Measurements from ENCODE around the gene SETD7.

The SETD7 gene

DNA sequence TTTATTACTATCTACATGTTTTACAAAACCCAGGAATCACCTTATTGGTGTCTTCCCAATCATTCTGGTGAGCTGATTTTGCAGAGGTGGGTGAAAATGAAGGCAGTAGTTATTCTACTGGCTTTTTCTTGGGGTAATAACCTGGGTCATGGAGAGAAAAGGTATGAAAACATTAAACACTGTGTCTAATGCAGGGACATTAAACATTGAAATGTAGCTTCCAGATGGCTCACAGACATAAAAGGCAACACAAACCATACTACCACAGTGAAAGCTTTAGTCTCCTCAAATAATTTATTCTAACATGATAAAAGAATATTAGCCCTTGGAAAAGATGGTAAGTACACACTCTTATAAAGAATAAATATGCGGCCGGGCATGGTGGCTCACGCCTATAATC, 8.0 kb downstream of the SETD7 start:
- no peak for DNase-seq

DNA sequence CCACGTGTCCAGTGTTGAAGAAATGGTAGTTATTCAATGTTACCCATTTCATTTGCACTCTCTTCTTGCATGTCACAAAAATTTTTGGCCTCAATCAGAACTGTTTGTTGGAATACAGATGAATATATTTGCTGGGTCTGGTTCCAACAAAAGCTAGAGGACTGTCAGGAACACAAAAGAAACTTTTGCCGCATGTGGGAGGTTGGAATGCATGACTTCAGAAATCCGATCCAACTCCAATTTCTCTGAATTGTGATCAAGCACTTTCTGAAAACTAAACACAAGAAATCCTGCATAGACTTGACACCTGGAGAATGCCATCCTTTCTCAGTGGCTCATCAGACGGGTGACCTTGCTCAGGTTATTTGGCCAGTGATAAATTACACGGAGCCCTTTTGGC, 15.4 kb downstream of the SETD7 start:
- DNase-seq, result no peak

GRCh38 chr4:139540161-139540560, 15.9 kb downstream of the SETD7 start:
- no peak for DNase-seq

DNA sequence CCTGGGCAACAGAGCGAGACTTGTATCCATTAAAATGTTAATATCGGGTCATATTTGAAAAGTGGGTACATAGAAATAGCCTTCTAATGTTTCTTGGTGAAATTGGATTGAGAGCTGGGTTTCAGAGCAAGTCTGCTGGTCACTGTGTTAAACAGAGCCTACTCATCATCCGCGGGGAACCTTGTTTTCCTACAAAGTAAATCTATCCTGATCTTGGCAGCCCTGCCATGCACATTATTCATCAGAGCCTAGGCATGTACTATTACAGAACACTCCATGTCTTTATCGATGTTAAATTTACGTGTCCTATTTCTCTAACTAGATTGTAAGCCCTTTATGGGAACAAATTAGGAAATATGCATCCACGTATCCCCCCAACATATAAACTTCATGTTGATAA, 18.7 kb downstream of the SETD7 start:
- DNase-seq, result no peak

DNA sequence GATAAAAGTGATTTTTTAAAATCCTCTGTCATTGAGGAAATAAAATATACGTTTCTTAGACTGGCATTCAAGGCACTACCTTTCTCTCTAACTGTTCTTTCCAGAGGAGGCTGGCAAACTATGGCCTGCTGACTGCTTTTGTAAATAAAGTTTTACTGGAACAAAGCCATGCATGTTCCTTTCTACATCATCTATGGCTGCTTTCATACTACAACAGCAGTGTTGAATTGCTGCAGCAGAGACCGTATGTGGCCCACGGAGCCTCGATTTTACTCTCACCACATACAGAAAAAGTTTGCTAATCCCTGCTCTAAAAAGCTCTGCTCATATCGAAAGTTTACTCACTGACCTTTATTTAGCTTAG, 20.2 kb downstream of the SETD7 start:
- no peak for DNase-seq

- no peak for DNase-seq
Measured at GRCh38 chr4:139535228-139535870, 20.7 kb downstream of the SETD7 start.

- no peak for DNase-seq
Measured at GRCh38 chr4:139534287-139534950, 21.6 kb downstream of the SETD7 start.

GRCh38 chr4:139533511-139533910, 22.5 kb downstream of the SETD7 start:
- no peak for DNase-seq

DNA sequence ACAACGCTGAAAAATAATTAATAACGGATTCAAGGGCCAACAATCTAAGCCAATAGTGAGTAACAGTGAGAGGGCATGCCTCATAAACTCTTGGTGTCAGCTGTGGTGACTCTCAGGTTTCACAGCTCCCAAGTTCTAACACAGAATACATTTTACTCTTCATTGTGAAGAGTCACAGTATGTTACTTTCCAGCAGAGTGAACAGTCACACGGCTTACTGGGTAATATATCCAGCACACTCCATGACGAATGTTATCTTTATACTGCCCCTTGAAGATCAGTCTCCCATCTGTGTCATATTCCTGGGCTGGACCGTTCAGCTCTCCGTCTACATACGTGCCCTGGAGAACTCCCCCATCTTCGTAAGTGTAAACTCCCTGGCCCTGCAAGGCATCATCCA, 23.1 kb downstream of the SETD7 start:
- no peak for DNase-seq

GRCh38 chr4:139530833-139531427, 25.1 kb downstream of the SETD7 start:
- peak; percentile 26 to 38 for DNase-seq

DNA sequence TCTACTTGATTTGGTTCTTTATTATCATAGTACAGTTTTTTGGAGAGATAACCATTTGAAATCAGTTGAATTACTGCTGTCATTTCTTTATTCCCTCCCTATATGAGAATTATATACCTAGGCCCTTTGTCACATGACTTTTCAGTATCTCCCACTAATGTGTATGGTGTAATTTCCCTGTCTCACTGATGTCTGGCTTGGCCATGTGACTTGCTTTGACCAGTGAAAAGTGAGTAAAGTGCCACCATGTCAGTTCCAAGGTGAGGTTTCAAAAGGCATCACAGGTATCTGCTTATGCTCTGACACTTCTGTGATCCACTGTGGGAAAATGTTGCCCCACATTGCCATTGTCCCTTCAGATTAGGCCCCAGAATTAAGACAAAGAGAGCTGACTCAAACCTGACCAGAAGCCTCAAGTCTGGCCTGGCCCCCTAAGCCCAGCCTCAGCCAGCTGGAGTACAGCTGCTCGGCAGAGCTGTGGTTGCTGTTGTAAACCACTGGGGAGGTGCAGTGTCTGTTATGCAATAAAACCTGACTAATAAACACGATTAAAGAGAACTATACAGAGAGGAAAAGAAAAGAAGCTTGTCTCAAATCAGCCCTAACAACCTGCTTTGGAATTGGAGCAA, 27.5 kb downstream of the SETD7 start:
- DNase-seq, result peak; percentile 73 to 74

DNA sequence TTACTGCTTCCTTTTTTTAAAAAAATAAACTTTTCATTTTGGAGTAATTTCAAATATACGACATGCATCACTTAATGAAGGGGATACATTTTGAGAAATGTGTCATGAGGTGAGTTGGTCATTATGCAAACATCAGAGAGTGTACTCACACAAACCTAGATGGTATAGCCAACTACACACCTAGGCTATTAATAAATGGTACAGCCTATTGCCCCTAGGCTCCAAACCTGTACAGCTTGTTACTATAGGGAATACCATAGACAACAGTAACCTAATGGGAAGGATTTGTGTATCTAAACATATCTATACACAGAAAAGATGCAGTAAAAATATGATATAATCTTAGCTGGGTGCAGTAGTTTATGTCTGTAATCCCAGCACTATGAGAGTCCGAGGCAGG, 29.1 kb downstream of the SETD7 start:
- no peak for DNase-seq

- DNase-seq, result no peak
Measured at GRCh38 chr4:139525414-139525813, 30.6 kb downstream of the SETD7 start.

GRCh38 chr4:139524062-139524631, 31.9 kb downstream of the SETD7 start:
- DNase-seq, result no peak

- DNase-seq, result no peak
Measured at GRCh38 chr4:139523076-139523475, 32.9 kb downstream of the SETD7 start.

GRCh38 chr4:139522457-139522856, 33.6 kb downstream of the SETD7 start:
- no peak for DNase-seq

GRCh38 chr4:139521754-139522401, 34.1 kb downstream of the SETD7 start:
- no peak for DNase-seq

GRCh38 chr4:139515531-139515958, 40.5 kb downstream of the SETD7 start:
- DNase-seq, result no peak

GRCh38 chr4:139514382-139515059, 41.5 kb downstream of the SETD7 start:
- no peak for DNase-seq

DNA sequence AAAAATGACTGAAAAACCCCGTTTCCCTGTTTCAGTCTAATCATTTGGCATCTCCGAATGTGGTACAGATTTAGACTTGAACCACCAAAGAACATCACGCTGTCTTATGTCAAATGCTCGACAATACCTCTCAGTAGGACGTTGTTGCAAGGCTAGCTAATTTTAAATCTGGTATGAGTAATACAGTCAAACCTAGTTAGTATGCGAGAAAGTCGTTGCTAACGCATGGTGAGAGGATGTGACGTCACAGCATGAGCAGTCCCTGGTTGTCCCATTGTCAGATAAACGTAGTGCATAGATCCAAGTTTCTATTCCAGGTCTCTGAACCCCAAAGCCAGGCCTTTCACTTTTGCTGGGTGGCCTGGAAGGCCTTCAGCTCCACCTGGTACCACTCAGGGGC, 44.7 kb downstream of the SETD7 start:
- DNase-seq, result no peak

DNA sequence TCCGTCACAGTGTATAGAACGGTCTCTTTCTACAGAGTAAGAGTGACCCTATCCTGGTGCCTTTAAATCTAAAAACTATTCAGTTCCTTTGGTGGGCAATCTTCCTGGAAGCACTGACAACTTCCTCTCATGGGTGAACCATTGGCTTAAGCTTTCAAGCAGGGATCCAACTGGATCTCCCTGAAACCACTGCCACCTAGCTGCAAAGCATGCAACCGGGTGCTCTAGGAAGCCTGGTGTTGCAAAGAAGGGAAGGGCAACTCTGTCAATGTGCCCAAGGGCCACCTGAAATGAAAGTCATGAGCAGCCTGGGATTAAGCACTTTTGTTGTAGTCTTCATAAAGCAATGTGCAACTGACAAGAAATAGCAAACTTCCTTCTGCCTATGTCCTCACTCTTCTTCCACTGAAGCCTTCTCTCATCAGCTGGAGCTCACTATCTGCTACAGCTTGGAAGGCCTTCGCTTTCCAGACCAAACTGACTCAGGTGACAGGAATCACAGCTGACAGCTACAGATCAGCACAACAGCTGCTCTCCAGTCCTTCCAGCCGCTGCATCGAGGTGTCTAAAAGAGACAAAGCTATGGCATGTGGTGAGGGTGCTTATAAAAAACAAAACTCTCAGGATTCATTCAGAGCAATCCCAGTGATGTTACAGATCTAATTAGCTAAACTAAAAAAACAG, 46.1 kb downstream of the SETD7 start:
- DNase-seq, result peak; percentile 25 to 29

All from AML-193 (cell line).